Daoy (cell line): Measurements from ENCODE around the gene ALAS2. TPM values are rescaled to one million over a fixed set of nuclear protein-coding genes. Genes with fewer than 3 reads are reported as not detected.
A peak's percentile ranks its signal among the peaks of the same experiment; 100 is the strongest.
"Not testable (repeated sequence)": the region's sequence is repeated elsewhere in the genome, so short reads cannot be mapped to it uniquely, and the experiment has no call there.

ENCODE experiments used
- DNase-seq: peaks from one replicate; pipeline ENCODE4 v3.0.0-alpha.2; 2015; ENCODE audit warnings: low read depth
- total RNA-seq: library from RNA; depleted of rRNA; stranded (reverse); fragments of >200 nt; shearing (Covaris generic); gene quantifications from 2 replicates; pipeline ENCODE4 v1.2.3, GENCODE V29; 2014; rRNA removed

The ALAS2 gene
- total RNA-seq = not detected in 2 replicates

GRCh38 chrX:55030271-55031205 lies at the start of gene ALAS2:
Gene ALAS2 (minus strand): TSS chrX:55030977. CDS start chrX:55026000, 4,977 bp downstream.
- no peak for DNase-seq

- no peak for DNase-seq
Measured at GRCh38 chrX:55074851-55075467, 44.2 kb upstream of the ALAS2 start, which contains the start of gene PAGE2B. Gene PAGE2B (plus strand): TSS chrX:55075030. CDS start chrX:55076042, 1,012 bp downstream.

GRCh38 chrX:55072286-55072685 lies 41.5 kb upstream of the ALAS2 start:
- DNase-seq = no peak

- DNase-seq = not testable (repeated sequence)
Measured at GRCh38 chrX:55067180-55067579, 36.4 kb upstream of the ALAS2 start.

- peak; percentile 14 for DNase-seq
Measured at GRCh38 chrX:55057675-55058249, 27.0 kb upstream of the ALAS2 start.

- peak; percentile 18 for DNase-seq
Measured at GRCh38 chrX:55056820-55057674, 26.3 kb upstream of the ALAS2 start.

GRCh38 chrX:55050599-55050998 lies 19.8 kb upstream of the ALAS2 start:
- not testable (repeated sequence) for DNase-seq

- no peak for DNase-seq
Measured at GRCh38 chrX:55041514-55041913, 10.7 kb upstream of the ALAS2 start.

GRCh38 chrX:55039471-55039870 lies 8.7 kb upstream of the ALAS2 start:
- DNase-seq = no peak

- DNase-seq = no peak
Measured at GRCh38 chrX:55033429-55033828, 2.7 kb upstream of the ALAS2 start.

GRCh38 chrX:55029291-55029690 lies 1.5 kb downstream of the ALAS2 start:
- DNase-seq = no peak

GRCh38 chrX:55028611-55029010 lies 2.2 kb downstream of the ALAS2 start:
- no peak for DNase-seq

- no peak for DNase-seq
Measured at GRCh38 chrX:55028040-55028439, 2.7 kb downstream of the ALAS2 start.

GRCh38 chrX:55026840-55027239 lies 3.9 kb downstream of the ALAS2 start:
- DNase-seq = no peak

GRCh38 chrX:55026143-55026542 lies 4.6 kb downstream of the ALAS2 start:
- no peak for DNase-seq

- DNase-seq = no peak
Measured at GRCh38 chrX:55014897-55015299, 15.9 kb downstream of the ALAS2 start.

- DNase-seq = no peak
Measured at GRCh38 chrX:55011294-55011693, 19.5 kb downstream of the ALAS2 start.

GRCh38 chrX:55008571-55009358 lies 22.0 kb downstream of the ALAS2 start:
- DNase-seq = peak; percentile 37

GRCh38 chrX:55007656-55008055 lies 23.1 kb downstream of the ALAS2 start:
- DNase-seq = peak; percentile 54

GRCh38 chrX:55006827-55007621 lies 23.8 kb downstream of the ALAS2 start:
- DNase-seq = no peak
